ENCODE measurements around the gene OCIAD2.
"Not testable (repeated sequence)": the region's sequence is repeated elsewhere in the genome, so short reads cannot be mapped to it uniquely, and the experiment has no call there.

OCIAD2 gene

GRCh38 chr4:48938831-48939230 lies 32.3 kb upstream of the OCIAD2 start:
- no peak overlapping the region for H3K4me3 ChIP-seq (ENCODE audit: low read length in 2 of 2)

DNA sequence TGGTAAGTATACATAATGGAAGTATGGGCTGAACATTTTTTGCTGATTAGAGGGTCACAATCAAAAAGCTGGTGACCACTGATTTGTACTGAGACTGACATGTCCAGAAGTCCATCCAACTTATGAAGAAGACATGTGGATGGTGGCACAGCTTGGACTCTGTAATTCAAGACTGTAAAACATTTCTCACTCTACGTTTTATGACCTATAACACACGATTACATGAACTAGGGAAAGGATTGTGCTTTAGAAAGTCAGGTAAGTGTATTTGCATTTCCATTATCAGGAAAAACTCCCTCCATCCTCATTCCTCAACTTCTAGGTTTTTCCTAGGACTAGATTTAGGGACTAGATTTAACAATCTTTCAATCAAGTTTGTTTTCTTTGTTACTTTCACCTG lies 30.5 kb upstream of the OCIAD2 start:
- Histone ChIP-seq H3K9me3 (ENCODE audit: control insufficient read depth in 2 of 2, low read length in 2 of 2) (no peaks in the 10 kb centered on the region), H3K4me3 (ENCODE audit: low read length in 2 of 2) (no peak overlapping the region), H3K4me1 (ENCODE audit: control insufficient read depth, insufficient read depth, low read length) (no peaks in the 10 kb centered on the region), H3K27ac (ENCODE audit: low read length) (no peak overlapping the region), H3K27me3 (ENCODE audit: control insufficient read depth in 1 of 2, insufficient read depth in 2 of 2, low read length in 2 of 2) (no peaks in the 10 kb centered on the region), H3K9ac (ENCODE audit: low read length in 2 of 2) (no peak overlapping the region), H3K36me3 (ENCODE audit: control insufficient read depth in 2 of 2, insufficient read depth in 2 of 2, low read length in 2 of 2) (no peaks in the 10 kb centered on the region)

More at GRCh38 chr4:48938831-48939230, 32.3 kb upstream of the OCIAD2 start:
- H3K4me1 ChIP-seq (ENCODE audit: control insufficient read depth, insufficient read depth, low read length): no peaks in the 10 kb centered on the region
- H3K27ac ChIP-seq (ENCODE audit: low read length): no peak overlapping the region
- H3K9ac ChIP-seq (ENCODE audit: low read length in 2 of 2): no peak overlapping the region
- H3K36me3 ChIP-seq (ENCODE audit: control insufficient read depth in 2 of 2, insufficient read depth in 2 of 2, low read length in 2 of 2): no peaks in the 10 kb centered on the region
- H3K9me3 ChIP-seq (ENCODE audit: control insufficient read depth in 2 of 2, low read length in 2 of 2): no peaks in the 10 kb centered on the region
- H3K27me3 ChIP-seq (ENCODE audit: control insufficient read depth in 1 of 2, insufficient read depth in 2 of 2, low read length in 2 of 2): no peaks in the 10 kb centered on the region

DNA sequence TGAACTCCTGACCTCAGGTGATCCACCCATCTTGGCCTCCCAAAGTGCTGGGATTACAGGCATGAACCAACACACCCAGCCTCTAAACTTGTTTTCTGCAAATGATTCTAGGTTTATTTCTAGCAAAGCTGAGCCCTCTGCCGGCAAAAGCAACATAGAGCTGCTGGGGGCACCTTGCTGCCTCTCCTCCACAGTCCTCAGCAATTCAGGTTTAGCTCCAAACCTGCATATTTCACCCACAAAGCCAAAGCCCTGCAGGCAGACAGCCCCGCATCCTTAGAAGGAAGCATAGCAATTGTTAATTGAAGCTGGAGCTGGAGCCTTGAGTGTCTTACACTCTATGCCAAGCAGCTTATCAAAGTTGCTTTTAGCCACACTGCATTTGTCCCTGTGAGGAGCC lies 24.9 kb upstream of the OCIAD2 start:
- H3K9me3 ChIP-seq (ENCODE audit: control insufficient read depth in 2 of 2, low read length in 2 of 2): no peaks in the 10 kb centered on the region
- no peak overlapping the region for H3K9ac ChIP-seq (ENCODE audit: low read length in 2 of 2)
- no peaks in the 10 kb centered on the region for H3K36me3 ChIP-seq (ENCODE audit: control insufficient read depth in 2 of 2, insufficient read depth in 2 of 2, low read length in 2 of 2)
- no peaks in the 10 kb centered on the region for H3K27me3 ChIP-seq (ENCODE audit: control insufficient read depth in 1 of 2, insufficient read depth in 2 of 2, low read length in 2 of 2)
- H3K4me3 ChIP-seq (ENCODE audit: low read length in 2 of 2): no peak overlapping the region
- H3K4me1 ChIP-seq (ENCODE audit: control insufficient read depth, insufficient read depth, low read length): peaks cover 3% of the 10 kb centered on the region
- no peak overlapping the region for H3K27ac ChIP-seq (ENCODE audit: low read length)

- H3K36me3 ChIP-seq (ENCODE audit: control insufficient read depth in 2 of 2, insufficient read depth in 2 of 2, low read length in 2 of 2): no peaks in the 10 kb centered on the region
- H3K27me3 ChIP-seq (ENCODE audit: control insufficient read depth in 1 of 2, insufficient read depth in 2 of 2, low read length in 2 of 2): no peaks in the 10 kb centered on the region
- H3K27ac ChIP-seq (ENCODE audit: low read length): no peak overlapping the region
- H3K4me3 ChIP-seq (ENCODE audit: low read length in 2 of 2): no peak overlapping the region
- peaks cover 3% of the 10 kb centered on the region for H3K4me1 ChIP-seq (ENCODE audit: control insufficient read depth, insufficient read depth, low read length)
- H3K9me3 ChIP-seq (ENCODE audit: control insufficient read depth in 2 of 2, low read length in 2 of 2): no peaks in the 10 kb centered on the region
- no peak overlapping the region for H3K9ac ChIP-seq (ENCODE audit: low read length in 2 of 2)
These were observed 24.1 kb upstream of the OCIAD2 start for GRCh38 chr4:48930654-48931053.

DNA sequence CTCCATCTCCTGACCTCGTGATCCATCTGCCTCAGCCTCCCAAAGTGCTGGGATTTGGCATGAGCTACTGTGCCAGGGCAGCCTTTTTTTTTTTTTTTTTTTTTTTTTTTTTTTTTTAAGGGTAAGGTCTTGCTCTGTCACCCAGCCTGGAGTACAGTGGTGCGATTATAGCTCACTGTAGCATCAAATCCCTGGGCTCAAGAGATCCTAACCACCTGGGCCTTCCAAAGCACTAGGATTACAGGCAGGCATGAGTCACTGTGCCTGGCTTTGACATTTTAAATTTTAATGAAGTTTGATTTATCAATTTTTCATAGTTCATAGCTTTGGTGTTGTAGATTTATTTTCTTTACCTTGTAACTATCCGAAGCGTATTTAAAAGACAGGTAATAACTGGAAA lies 17.8 kb upstream of the OCIAD2 start:
- Histone ChIP-seq H3K9ac (ENCODE audit: low read length in 2 of 2) (no peak overlapping the region), H3K27me3 (ENCODE audit: control insufficient read depth in 1 of 2, insufficient read depth in 2 of 2, low read length in 2 of 2) (no peaks in the 10 kb centered on the region)

GRCh38 chr4:48923065-48923464 lies 16.5 kb upstream of the OCIAD2 start:
- not testable (repeated sequence) for H3K9ac ChIP-seq (ENCODE audit: low read length in 2 of 2); H3K4me1 ChIP-seq (ENCODE audit: control insufficient read depth, insufficient read depth, low read length); H3K4me3 ChIP-seq (ENCODE audit: low read length in 2 of 2); H3K36me3 ChIP-seq (ENCODE audit: control insufficient read depth in 2 of 2, insufficient read depth in 2 of 2, low read length in 2 of 2); H3K9me3 ChIP-seq (ENCODE audit: control insufficient read depth in 2 of 2, low read length in 2 of 2); H3K27ac ChIP-seq (ENCODE audit: low read length); H3K27me3 ChIP-seq (ENCODE audit: control insufficient read depth in 1 of 2, insufficient read depth in 2 of 2, low read length in 2 of 2)

More for the DNA sequence above, 17.8 kb upstream of the OCIAD2 start:
- Histone ChIP-seq H3K9me3 (ENCODE audit: control insufficient read depth in 2 of 2, low read length in 2 of 2) (no peaks in the 10 kb centered on the region), H3K4me3 (ENCODE audit: low read length in 2 of 2) (no peak overlapping the region), H3K4me1 (ENCODE audit: control insufficient read depth, insufficient read depth, low read length) (no peaks in the 10 kb centered on the region), H3K36me3 (ENCODE audit: control insufficient read depth in 2 of 2, insufficient read depth in 2 of 2, low read length in 2 of 2) (no peaks in the 10 kb centered on the region), H3K27ac (ENCODE audit: low read length) (no peak overlapping the region)

DNA sequence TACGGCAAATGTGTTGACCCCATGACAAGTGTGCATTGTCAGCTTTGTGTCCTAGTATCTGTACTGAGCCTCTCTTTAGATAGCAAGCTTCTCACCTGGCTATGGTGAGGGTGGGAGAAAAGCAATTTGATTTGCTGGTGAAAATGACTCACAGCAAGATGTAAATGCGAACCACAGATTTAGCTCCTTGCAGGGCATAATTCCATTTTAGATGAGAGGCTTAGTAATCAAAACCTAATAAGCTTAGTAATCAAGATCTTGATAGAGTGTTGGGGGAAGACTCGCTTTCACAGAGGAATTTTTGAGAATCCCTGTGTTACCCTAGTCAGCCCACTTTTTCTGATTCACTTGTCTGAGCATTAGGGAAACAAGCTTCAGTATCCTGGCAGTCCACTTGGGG lies 7.7 kb upstream of the OCIAD2 start:
- Histone ChIP-seq H3K27me3 (ENCODE audit: control insufficient read depth in 1 of 2, insufficient read depth in 2 of 2, low read length in 2 of 2) (no peaks in the 10 kb centered on the region), H3K4me1 (ENCODE audit: control insufficient read depth, insufficient read depth, low read length) (peaks cover 6% of the 10 kb centered on the region), H3K27ac (ENCODE audit: low read length) (no peak overlapping the region), H3K36me3 (ENCODE audit: control insufficient read depth in 2 of 2, insufficient read depth in 2 of 2, low read length in 2 of 2) (no peaks in the 10 kb centered on the region), H3K9me3 (ENCODE audit: control insufficient read depth in 2 of 2, low read length in 2 of 2) (no peaks in the 10 kb centered on the region), H3K9ac (ENCODE audit: low read length in 2 of 2) (no peak overlapping the region), H3K4me3 (ENCODE audit: low read length in 2 of 2) (no peak overlapping the region)

GRCh38 chr4:48913346-48913745 lies 6.8 kb upstream of the OCIAD2 start:
- peaks cover 6% of the 10 kb centered on the region for H3K4me1 ChIP-seq (ENCODE audit: control insufficient read depth, insufficient read depth, low read length)
- H3K4me3 ChIP-seq (ENCODE audit: low read length in 2 of 2): peak overlapping the region in 1 of 2 donors; percentile 8
- no peak overlapping the region for H3K9ac ChIP-seq (ENCODE audit: low read length in 2 of 2)
- H3K9me3 ChIP-seq (ENCODE audit: control insufficient read depth in 2 of 2, low read length in 2 of 2): no peaks in the 10 kb centered on the region
- no peaks in the 10 kb centered on the region for H3K36me3 ChIP-seq (ENCODE audit: control insufficient read depth in 2 of 2, insufficient read depth in 2 of 2, low read length in 2 of 2)
- H3K27me3 ChIP-seq (ENCODE audit: control insufficient read depth in 1 of 2, insufficient read depth in 2 of 2, low read length in 2 of 2): no peaks in the 10 kb centered on the region
- peak overlapping the region; percentile 53 for H3K27ac ChIP-seq (ENCODE audit: low read length)

- Histone ChIP-seq H3K36me3 (ENCODE audit: control insufficient read depth in 2 of 2, insufficient read depth in 2 of 2, low read length in 2 of 2) (no peaks in the 10 kb centered on the region), H3K9me3 (ENCODE audit: control insufficient read depth in 2 of 2, low read length in 2 of 2) (no peaks in the 10 kb centered on the region), H3K4me3 (ENCODE audit: low read length in 2 of 2) (no peak overlapping the region), H3K27me3 (ENCODE audit: control insufficient read depth in 1 of 2, insufficient read depth in 2 of 2, low read length in 2 of 2) (no peaks in the 10 kb centered on the region), H3K9ac (ENCODE audit: low read length in 2 of 2) (no peak overlapping the region), H3K4me1 (ENCODE audit: control insufficient read depth, insufficient read depth, low read length) (peaks cover 6% of the 10 kb centered on the region), H3K27ac (ENCODE audit: low read length) (no peak overlapping the region)
These were observed 5.8 kb upstream of the OCIAD2 start for GRCh38 chr4:48912349-48912748.

- Histone ChIP-seq H3K4me3 (ENCODE audit: low read length in 2 of 2) (no peak overlapping the region), H3K36me3 (ENCODE audit: control insufficient read depth in 2 of 2, insufficient read depth in 2 of 2, low read length in 2 of 2) (no peaks in the 10 kb centered on the region), H3K27ac (ENCODE audit: low read length) (no peak overlapping the region), H3K4me1 (ENCODE audit: control insufficient read depth, insufficient read depth, low read length) (peaks cover 15% of the 10 kb centered on the region), H3K9ac (ENCODE audit: low read length in 2 of 2) (no peak overlapping the region), H3K27me3 (ENCODE audit: control insufficient read depth in 1 of 2, insufficient read depth in 2 of 2, low read length in 2 of 2) (peaks cover 0 to 2% of the 10 kb centered on the region in 2 donors), H3K9me3 (ENCODE audit: control insufficient read depth in 2 of 2, low read length in 2 of 2) (no peaks in the 10 kb centered on the region)
These were observed 3.9 kb upstream of the OCIAD2 start for GRCh38 chr4:48910511-48910910.

DNA sequence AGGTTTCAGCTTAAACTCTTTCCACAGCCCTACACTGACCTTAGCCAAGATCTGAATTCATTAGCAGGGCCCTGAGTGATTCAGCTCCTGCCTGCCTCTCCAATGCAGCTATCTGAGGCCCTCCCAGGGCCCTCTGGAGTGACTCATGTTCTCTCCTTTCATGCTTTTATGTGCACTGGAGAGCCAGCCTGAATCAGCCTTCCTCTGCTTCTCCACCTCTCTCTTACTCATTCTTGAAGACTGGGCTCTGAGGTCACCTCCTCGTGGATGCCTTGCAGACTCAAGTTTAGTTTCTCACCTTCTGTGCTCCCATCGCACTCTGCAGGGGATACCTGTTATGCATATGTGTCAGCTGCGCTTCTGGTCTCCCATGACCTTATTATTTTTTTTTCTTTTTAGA lies 3.1 kb upstream of the OCIAD2 start:
- H3K9me3 ChIP-seq (ENCODE audit: control insufficient read depth in 2 of 2, low read length in 2 of 2): no peaks in the 10 kb centered on the region
- peaks cover 0 to 2% of the 10 kb centered on the region in 2 donors for H3K27me3 ChIP-seq (ENCODE audit: control insufficient read depth in 1 of 2, insufficient read depth in 2 of 2, low read length in 2 of 2)
- H3K4me3 ChIP-seq (ENCODE audit: low read length in 2 of 2): no peak overlapping the region
- H3K27ac ChIP-seq (ENCODE audit: low read length): no peak overlapping the region
- peaks cover 18% of the 10 kb centered on the region for H3K4me1 ChIP-seq (ENCODE audit: control insufficient read depth, insufficient read depth, low read length)
- H3K9ac ChIP-seq (ENCODE audit: low read length in 2 of 2): no peak overlapping the region
- no peaks in the 10 kb centered on the region for H3K36me3 ChIP-seq (ENCODE audit: control insufficient read depth in 2 of 2, insufficient read depth in 2 of 2, low read length in 2 of 2)

Measured in stomach smooth muscle (tissue), 2 donors.